ENCODE measurements around the gene TXNRD1.

The TXNRD1 gene

DNA sequence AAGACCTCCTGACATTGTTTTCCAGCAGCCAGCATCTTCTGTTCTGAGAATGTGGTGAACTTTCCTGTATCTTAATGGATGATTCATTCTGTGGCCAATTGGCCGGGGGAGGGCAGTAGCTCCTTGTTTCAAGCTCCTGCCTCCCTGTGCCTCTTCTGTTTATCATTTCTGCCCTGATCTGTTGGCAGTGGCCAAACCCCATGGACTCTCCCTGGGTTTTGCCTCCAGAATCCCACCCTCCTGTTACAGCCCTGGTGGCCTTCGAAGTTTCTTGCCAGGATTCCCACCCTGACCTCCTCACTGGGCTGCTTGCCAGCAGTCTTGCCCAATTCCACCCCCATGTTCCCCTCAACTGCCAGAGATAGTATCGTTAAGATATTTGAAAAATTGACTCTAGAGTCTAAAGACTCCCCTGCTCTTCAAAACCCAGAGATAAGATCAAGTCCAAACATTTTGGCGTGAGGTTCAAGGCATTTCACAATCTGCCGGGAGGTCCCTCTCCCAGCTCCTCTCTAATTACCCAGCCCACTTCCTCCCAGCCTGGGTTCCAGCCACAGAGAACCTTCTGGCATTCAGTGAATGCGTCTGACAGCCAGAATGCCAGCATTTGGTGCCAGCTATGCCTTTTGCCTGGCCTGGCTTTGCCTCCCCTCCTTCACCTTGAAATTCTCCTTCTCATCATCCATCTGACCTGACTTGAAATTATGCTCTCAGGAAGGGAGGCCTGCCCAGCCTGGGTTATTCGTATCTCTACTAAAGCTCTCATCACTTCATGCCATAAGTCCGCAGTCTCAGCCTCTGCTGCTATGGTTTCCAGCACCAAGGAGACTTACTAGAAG is 37.7 kb upstream of the TXNRD1 start (continued):
- TF ChIP-seq ZNF664 (tag by site-specific recombination; IDR thresholded peaks at IDR 0.05) = no peak
- TF ChIP-seq, protein P1, sequence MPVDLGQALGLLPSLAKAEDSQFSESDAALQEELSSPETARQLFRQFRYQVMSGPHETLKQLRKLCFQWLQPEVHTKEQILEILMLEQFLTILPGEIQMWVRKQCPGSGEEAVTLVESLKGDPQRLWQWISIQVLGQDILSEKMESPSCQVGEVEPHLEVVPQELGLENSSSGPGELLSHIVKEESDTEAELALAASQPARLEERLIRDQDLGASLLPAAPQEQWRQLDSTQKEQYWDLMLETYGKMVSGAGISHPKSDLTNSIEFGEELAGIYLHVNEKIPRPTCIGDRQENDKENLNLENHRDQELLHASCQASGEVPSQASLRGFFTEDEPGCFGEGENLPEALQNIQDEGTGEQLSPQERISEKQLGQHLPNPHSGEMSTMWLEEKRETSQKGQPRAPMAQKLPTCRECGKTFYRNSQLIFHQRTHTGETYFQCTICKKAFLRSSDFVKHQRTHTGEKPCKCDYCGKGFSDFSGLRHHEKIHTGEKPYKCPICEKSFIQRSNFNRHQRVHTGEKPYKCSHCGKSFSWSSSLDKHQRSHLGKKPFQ (tag by site-specific recombination; IDR thresholded peaks at IDR 0.05) = no peak
- peak; percentile 38 for TF ChIP-seq SP7 (tag by site-specific recombination; IDR thresholded peaks at IDR 0.05)
- TF ChIP-seq ZBTB7A (tag by site-specific recombination; IDR thresholded peaks at IDR 0.05; ENCODE audit: low read depth) = no peak
- TF ChIP-seq ZNF223 (tag by site-specific recombination; IDR thresholded peaks at IDR 0.05) = no peak
- TF ChIP-seq, protein P2, sequence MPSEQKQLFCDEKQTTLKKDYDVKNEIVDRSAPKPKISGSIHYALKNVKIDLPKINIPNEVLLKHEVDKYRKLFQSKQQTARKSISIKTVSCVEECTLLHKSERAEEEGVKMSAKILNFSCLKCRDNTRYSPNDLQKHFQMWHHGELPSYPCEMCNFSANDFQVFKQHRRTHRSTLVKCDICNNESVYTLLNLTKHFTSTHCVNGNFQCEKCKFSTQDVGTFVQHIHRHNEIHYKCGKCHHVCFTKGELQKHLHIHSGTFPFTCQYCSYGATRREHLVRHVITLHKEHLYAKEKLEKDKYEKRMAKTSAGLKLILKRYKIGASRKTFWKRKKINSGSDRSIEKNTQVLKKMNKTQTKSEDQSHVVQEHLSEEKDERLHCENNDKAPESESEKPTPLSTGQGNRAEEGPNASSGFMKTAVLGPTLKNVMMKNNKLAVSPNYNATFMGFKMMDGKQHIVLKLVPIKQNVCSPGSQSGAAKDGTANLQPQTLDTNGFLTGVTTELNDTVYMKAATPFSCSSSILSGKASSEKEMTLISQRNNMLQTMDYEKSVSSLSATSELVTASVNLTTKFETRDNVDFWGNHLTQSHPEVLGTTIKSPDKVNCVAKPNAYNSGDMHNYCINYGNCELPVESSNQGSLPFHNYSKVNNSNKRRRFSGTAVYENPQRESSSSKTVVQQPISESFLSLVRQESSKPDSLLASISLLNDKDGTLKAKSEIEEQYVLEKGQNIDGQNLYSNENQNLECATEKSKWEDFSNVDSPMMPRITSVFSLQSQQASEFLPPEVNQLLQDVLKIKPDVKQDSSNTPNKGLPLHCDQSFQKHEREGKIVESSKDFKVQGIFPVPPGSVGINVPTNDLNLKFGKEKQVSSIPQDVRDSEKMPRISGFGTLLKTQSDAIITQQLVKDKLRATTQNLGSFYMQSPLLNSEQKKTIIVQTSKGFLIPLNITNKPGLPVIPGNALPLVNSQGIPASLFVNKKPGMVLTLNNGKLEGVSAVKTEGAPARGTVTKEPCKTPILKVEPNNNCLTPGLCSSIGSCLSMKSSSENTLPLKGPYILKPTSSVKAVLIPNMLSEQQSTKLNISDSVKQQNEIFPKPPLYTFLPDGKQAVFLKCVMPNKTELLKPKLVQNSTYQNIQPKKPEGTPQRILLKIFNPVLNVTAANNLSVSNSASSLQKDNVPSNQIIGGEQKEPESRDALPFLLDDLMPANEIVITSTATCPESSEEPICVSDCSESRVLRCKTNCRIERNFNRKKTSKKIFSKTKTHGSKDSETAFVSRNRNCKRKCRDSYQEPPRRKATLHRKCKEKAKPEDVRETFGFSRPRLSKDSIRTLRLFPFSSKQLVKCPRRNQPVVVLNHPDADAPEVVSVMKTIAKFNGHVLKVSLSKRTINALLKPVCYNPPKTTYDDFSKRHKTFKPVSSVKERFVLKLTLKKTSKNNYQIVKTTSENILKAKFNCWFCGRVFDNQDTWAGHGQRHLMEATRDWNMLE (tag by site-specific recombination; conservative IDR thresholded peaks at IDR 0.05; ENCODE audit: low read depth) = no peak
- TF ChIP-seq ZNF791 (tag by site-specific recombination; IDR thresholded peaks at IDR 0.05) = no peak
- TF ChIP-seq, protein P3, sequence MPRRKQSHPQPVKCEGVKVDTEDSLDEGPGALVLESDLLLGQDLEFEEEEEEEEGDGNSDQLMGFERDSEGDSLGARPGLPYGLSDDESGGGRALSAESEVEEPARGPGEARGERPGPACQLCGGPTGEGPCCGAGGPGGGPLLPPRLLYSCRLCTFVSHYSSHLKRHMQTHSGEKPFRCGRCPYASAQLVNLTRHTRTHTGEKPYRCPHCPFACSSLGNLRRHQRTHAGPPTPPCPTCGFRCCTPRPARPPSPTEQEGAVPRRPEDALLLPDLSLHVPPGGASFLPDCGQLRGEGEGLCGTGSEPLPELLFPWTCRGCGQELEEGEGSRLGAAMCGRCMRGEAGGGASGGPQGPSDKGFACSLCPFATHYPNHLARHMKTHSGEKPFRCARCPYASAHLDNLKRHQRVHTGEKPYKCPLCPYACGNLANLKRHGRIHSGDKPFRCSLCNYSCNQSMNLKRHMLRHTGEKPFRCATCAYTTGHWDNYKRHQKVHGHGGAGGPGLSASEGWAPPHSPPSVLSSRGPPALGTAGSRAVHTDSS (tag by site-specific recombination; IDR thresholded peaks at IDR 0.05) = no peak
- TF ChIP-seq GLI4 (tag by site-specific recombination; IDR thresholded peaks at IDR 0.05) = no peak
- TF ChIP-seq ZFP3 (tag by site-specific recombination; IDR thresholded peaks at IDR 0.05; ENCODE audit: low read depth) = no peak
- TF ChIP-seq ZNF585B (tag by site-specific recombination; IDR thresholded peaks at IDR 0.05) = no peak
- no peak for TF ChIP-seq ZNF76 (tag by site-specific recombination; IDR thresholded peaks at IDR 0.05; ENCODE audit: borderline replicate concordance, low read depth)
- no peak for TF ChIP-seq BCL11A (tag by site-specific recombination; IDR thresholded peaks at IDR 0.05; ENCODE audit: low read depth)
- no peak for TF ChIP-seq GLIS2 (tag by site-specific recombination; IDR thresholded peaks at IDR 0.05)
- no peak for TF ChIP-seq HOXD13 (CRISPR knock-in tag; IDR thresholded peaks at IDR 0.05; ENCODE audit: borderline replicate concordance)
- TF ChIP-seq, protein P4, sequence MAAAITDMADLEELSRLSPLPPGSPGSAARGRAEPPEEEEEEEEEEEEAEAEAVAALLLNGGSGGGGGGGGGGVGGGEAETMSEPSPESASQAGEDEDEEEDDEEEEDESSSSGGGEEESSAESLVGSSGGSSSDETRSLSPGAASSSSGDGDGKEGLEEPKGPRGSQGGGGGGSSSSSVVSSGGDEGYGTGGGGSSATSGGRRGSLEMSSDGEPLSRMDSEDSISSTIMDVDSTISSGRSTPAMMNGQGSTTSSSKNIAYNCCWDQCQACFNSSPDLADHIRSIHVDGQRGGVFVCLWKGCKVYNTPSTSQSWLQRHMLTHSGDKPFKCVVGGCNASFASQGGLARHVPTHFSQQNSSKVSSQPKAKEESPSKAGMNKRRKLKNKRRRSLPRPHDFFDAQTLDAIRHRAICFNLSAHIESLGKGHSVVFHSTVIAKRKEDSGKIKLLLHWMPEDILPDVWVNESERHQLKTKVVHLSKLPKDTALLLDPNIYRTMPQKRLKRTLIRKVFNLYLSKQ (tag by site-specific recombination; IDR thresholded peaks at IDR 0.05; ENCODE audit: borderline replicate concordance) = no peak
- TF ChIP-seq, protein P5, sequence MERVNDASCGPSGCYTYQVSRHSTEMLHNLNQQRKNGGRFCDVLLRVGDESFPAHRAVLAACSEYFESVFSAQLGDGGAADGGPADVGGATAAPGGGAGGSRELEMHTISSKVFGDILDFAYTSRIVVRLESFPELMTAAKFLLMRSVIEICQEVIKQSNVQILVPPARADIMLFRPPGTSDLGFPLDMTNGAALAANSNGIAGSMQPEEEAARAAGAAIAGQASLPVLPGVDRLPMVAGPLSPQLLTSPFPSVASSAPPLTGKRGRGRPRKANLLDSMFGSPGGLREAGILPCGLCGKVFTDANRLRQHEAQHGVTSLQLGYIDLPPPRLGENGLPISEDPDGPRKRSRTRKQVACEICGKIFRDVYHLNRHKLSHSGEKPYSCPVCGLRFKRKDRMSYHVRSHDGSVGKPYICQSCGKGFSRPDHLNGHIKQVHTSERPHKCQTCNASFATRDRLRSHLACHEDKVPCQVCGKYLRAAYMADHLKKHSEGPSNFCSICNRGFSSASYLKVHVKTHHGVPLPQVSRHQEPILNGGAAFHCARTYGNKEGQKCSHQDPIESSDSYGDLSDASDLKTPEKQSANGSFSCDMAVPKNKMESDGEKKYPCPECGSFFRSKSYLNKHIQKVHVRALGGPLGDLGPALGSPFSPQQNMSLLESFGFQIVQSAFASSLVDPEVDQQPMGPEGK (tag by site-specific recombination; IDR thresholded peaks at IDR 0.05) = peak; percentile 33
- TF ChIP-seq ZFP37 (tag by site-specific recombination; IDR thresholded peaks at IDR 0.05) = no peak
- no peak for TF ChIP-seq ZNF776 (tag by site-specific recombination; IDR thresholded peaks at IDR 0.05; ENCODE audit: borderline replicate concordance)
- TF ChIP-seq ZBTB8A (tag by site-specific recombination; IDR thresholded peaks at IDR 0.05) = no peak
- TF ChIP-seq, protein P6, sequence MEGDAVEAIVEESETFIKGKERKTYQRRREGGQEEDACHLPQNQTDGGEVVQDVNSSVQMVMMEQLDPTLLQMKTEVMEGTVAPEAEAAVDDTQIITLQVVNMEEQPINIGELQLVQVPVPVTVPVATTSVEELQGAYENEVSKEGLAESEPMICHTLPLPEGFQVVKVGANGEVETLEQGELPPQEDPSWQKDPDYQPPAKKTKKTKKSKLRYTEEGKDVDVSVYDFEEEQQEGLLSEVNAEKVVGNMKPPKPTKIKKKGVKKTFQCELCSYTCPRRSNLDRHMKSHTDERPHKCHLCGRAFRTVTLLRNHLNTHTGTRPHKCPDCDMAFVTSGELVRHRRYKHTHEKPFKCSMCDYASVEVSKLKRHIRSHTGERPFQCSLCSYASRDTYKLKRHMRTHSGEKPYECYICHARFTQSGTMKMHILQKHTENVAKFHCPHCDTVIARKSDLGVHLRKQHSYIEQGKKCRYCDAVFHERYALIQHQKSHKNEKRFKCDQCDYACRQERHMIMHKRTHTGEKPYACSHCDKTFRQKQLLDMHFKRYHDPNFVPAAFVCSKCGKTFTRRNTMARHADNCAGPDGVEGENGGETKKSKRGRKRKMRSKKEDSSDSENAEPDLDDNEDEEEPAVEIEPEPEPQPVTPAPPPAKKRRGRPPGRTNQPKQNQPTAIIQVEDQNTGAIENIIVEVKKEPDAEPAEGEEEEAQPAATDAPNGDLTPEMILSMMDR (tag by site-specific recombination; IDR thresholded peaks at IDR 0.05) = peak; percentile 53
- TF ChIP-seq ZNF514 (tag by site-specific recombination; IDR thresholded peaks at IDR 0.05) = no peak
- no peak for TF ChIP-seq ZNF394 (tag by site-specific recombination; IDR thresholded peaks at IDR 0.05; ENCODE audit: borderline replicate concordance)
- TF ChIP-seq PRDM1 (tag by site-specific recombination; IDR thresholded peaks at IDR 0.05) = peak; percentile 47; the same call in 1 of the 2 replicates
- TF ChIP-seq ZFHX2 (tag by site-specific recombination; conservative IDR thresholded peaks at IDR 0.05) = 0 out of 2 replicates have a peak, but pooled peaks have one; percentile 19
- TF ChIP-seq ZNF473 (tag by site-specific recombination; IDR thresholded peaks at IDR 0.05) = no peak
